HG02798 (cell line): ENCODE data around the gene PRODH.
"Not testable (repeated sequence)": the region's sequence is repeated elsewhere in the genome, so short reads cannot be mapped to it uniquely, and the experiment has no call there.

ENCODE experiments used
- ATAC-seq: cut with Tn5 transposase; IDR thresholded peaks from one replicate; pipeline ENCODE4 v1.9.1; 2021; ENCODE audit warnings: mild to moderate bottlenecking; ENCODE audit not compliant: unreplicated experiment, poor library complexity

The PRODH gene

DNA sequence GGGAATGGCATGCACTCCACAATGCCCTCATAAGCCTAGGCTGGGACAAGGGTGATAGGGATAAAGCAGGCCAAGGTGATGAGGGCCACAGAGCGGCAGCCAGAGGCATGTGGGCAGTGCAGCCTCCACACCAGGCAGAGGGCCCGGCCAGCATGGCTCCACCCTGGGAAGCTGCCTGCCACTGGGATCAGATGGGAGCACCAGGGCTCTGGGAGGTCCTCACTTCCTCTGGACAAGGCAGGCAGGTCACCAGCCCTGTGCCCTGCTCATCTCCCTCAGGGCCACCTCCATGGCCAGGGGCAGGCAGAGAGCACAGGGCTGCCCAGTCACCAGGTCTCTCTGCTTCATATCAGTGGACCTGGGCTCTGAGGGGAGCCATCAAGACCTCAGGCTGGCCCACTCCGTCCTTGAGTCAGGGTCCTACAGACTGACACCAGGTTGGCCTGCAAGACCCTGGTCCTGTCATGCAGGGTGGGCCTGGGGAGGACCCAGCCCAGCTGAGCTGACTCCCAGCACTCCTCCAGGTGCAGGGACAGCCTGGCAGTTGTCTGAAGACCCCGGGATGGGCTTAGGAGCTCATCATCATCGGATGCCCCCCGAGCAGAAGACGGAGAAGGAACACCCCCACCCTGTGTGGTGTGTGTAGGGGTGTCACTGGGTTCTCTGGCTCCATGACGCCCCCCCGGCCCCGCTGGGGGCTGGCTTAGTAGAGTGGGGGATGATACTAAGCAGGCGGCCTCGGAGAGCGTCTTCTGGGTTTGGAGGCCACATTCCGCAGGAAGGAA lies 33.3 kb upstream of the PRODH start:
- ATAC-seq, result not testable (repeated sequence)

DNA sequence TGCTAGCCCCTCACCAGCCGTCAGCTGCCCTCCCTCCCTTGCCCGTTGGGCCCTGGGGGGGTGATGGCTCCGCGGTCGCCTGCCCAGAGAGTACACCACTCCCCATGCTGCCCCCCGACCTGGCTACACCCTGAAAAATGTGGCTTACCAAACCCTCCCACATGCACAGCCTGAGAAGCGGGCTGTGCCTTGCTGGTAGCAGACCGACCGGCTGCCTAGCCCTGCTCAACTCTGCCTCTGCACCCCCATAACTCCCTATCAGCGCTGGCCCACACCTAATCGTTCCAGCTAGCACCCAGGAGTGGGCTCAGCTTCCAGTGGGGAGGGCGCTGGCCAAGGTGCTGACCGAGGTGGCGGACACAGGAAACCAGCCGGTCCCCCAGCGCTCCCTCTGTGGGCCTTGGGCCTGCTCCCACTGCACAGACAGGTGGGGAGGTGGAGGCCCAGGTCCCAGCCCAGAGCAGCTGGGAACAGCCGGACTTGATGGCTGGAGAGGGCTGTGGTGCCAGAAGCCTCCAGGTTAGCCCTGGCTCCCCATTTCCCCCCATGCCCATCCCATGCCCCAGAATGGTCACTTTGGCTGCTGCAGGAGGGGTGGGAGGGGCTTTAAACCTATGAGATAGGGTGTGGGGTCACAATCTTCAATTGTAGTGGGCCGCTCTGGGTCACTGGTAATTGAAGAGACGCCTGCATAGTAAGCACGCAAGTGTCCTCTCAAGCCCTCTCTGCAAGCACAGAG lies 32.1 kb upstream of the PRODH start:
- ATAC-seq, result no peak

- ATAC-seq, result not testable (repeated sequence)
These were observed 31.4 kb upstream of the PRODH start for GRCh38 chr22:18967391-18968010.

GRCh38 chr22:18966748-18967147 lies 30.7 kb upstream of the PRODH start:
- ATAC-seq, result no peak

- ATAC-seq, result no peak
These were observed 29.7 kb upstream of the PRODH start for GRCh38 chr22:18965526-18966421.

DNA sequence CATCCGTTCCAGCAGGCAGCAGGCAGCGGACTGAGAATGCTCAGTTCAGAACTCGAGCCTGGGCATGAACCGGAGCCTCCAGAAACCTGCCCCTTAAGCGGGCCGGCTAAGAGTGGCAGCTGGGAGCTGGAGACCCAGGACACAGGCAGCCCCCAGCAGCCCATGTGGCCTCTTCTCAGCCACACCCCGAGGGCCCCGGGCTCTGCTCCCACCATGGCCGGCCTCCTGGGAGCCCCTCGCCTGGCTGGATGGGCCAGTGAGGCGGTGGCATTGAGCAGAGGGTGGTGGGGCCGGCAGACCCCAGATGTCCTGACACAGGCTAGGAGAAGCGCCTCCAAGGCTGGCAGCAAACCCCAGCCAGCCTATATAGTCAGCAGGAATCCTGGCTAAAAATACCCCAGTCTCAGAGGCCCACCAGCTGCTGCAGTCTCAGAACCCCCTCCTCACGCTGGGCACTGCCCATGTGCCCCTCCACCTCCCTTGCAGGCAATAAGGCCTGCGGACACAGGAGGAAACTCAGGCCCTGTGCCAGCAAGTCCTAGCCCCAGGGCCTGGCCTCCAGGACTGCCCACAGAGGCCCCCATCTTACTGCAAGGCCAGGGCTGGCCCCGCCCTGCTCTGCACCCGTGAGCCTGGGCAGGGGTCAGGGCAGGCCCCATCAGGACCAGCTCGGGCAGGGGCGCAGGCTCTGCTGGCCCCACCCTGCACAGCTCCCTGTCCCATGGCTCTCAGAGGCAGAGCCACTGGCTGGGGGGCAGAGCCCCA lies 28.6 kb upstream of the PRODH start:
- not testable (repeated sequence) for ATAC-seq

DNA sequence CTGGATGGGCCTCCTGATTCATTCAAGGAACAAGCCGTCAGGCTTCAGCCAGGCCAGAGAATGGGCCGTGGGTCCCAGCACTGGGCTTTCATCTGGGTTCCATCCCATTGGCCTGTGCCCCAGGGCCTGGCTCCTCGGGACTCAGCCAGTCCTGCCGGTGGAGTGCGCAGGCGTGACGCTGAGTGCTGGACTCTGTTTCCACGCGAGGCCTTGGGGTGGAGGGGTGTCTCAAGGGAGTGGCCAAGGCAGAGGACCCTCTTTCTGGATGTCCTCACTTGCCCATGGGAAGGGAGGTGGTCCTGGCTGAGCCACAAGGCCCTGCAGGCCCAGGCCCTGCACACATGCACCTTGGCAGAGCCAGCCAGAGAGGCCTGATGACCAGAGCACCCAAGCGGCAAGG lies 28.0 kb upstream of the PRODH start:
- not testable (repeated sequence) for ATAC-seq

- ATAC-seq, result no peak
These were observed 26.2 kb upstream of the PRODH start for GRCh38 chr22:18962308-18962635.

- not testable (repeated sequence) for ATAC-seq
These were observed 25.7 kb upstream of the PRODH start for GRCh38 chr22:18961632-18962307.

DNA sequence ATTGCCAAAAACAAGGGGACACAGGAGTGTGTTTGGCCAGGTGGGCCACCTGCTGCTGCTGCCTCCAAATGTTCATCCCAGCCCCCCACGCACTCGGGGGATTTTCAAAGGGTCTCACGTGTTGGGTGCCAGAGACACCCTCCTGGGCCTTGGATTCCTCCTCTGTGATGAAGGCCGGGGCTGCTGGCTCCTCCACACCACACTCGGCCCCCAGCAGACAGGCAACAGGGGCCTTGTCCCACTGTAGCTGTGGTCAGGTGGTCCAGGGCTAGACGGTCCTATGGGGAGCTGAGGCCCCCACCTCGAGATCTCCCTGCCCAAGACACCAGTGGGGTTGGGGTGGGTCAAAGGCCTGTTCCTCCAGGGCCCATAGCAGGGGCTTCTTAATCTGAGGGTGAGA lies 25.1 kb upstream of the PRODH start:
- not testable (repeated sequence) for ATAC-seq

GRCh38 chr22:18960166-18960820 lies 24.2 kb upstream of the PRODH start:
- not testable (repeated sequence) for ATAC-seq

GRCh38 chr22:18959741-18960140 lies 23.6 kb upstream of the PRODH start:
- not testable (repeated sequence) for ATAC-seq

- not testable (repeated sequence) for ATAC-seq
These were observed 23.2 kb upstream of the PRODH start for GRCh38 chr22:18959266-18959665.

DNA sequence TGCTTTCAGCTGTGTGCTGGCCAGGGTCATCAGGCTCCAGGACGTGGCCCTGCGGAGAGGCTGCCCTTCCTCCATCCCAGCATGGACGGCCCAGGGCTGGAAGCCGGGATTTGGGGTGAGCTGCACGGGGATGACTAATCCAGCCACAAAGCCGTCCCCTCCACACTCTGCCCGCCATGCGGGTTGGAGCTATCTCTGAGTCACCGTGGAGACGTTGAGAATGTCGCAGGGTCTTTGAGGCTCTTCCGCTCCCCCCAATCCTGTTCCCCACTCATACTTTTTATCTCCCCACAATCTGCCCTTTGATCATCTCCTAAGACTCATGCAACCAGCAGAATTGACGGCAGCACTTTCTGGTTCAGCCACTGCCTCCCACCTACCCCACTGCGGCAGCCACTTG lies 22.6 kb upstream of the PRODH start:
- ATAC-seq, result not testable (repeated sequence)

- not testable (repeated sequence) for ATAC-seq
These were observed 22.2 kb upstream of the PRODH start for GRCh38 chr22:18958321-18958705.

GRCh38 chr22:18957621-18958320 lies 21.7 kb upstream of the PRODH start:
- not testable (repeated sequence) for ATAC-seq

DNA sequence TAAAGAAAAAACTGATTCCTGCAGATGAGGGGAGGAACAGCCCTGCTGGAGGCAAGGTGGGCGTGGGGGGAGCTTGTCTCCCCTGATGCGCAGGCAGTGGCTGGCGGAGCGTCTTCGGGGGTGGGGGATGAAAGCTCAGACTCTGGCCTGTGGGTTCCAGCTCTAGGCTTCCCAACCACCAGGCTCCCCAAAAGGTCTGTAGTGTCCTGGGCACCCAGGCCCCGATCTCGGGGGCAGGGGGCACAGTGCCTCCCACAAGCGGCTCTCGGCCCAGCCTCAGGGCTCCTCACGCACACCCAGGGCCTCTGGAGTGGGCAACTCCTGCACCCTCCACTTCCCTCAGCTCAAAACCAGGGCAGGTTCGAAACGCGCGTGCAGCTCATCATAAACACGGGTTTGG lies 20.9 kb upstream of the PRODH start:
- not testable (repeated sequence) for ATAC-seq
